ENCODE measurements around the gene HS2ST1. TPM values are rescaled to one million over a fixed set of nuclear protein-coding genes. Genes with fewer than 3 reads are reported as not detected.

HS2ST1 gene
- polyA plus RNA-seq, 2 of the 4 experiments (the other 2 are of a cell fraction) = 15.7 to 26.7 TPM

- no peak for DNase-seq (ENCODE audit: low read depth in 1 of 2, low spot score in 1 of 2)
- ChIA-PET CTCF (no interaction called here), POLR2A (no interaction called here)
- Histone ChIP-seq H3K4me3 (no peak overlapping the region), H3K4me1 (0 out of 3 replicates have a peak, but pooled peaks cover 3% of the 10 kb centered on the region), H3K27ac (no peak overlapping the region), H3K4me2 (no peak overlapping the region), H3K9me3 (no peaks in the 10 kb centered on the region)
- no peak for FAIRE-seq
- ATAC-seq = no peak
- TF ChIP-seq CEBPB (IDR thresholded peaks at IDR 0.05) = no peak
- TF ChIP-seq RNF2 (IDR thresholded peaks at IDR 0.05; ENCODE audit: borderline replicate concordance, low read depth) = no peak
- no peak for TF ChIP-seq MAX (IDR thresholded peaks at IDR 0.05)
- peak; percentile 80 for TF ChIP-seq MAFK (IDR thresholded peaks at IDR 0.05; ENCODE audit: partially characterized antibody)
- TF ChIP-seq PHF8 (IDR thresholded peaks at IDR 0.05; ENCODE audit: borderline replicate concordance, low read depth) = no peak
- TF ChIP-seq CHD2 (IDR thresholded peaks at IDR 0.05; ENCODE audit: low read length, partially characterized antibody) = no peak
- WGBS (ENCODE audit: missing lambda C conversion rate) = 96% methylated on average over 3 of the region's 3 CpGs
Observed at GRCh38 chr1:87092846-87093245, 178.4 kb downstream of the HS2ST1 start.

- FAIRE-seq (no peak), DNase-seq (ENCODE audit: low read depth in 1 of 2, low spot score in 1 of 2) (no peak), ATAC-seq (no peak)
- 0 out of 3 replicates have a peak, but pooled peaks cover 3% of the 10 kb centered on the region for H3K4me1 ChIP-seq
- ChIA-PET CTCF (no interaction called here), POLR2A (no interaction called here)
- H3K4me2 ChIP-seq = no peak overlapping the region
- 81% methylated on average over 4 of the region's 4 CpGs for WGBS (ENCODE audit: missing lambda C conversion rate)
- no peaks in the 10 kb centered on the region for H3K9me3 ChIP-seq
- TF ChIP-seq CTCF (IDR thresholded peaks at IDR 0.05) (no peak), CHD4 (IDR thresholded peaks at IDR 0.05; ENCODE audit: borderline replicate concordance) (no peak), FOSB (CRISPR knock-in tag; IDR thresholded peaks at IDR 0.05) (no peak), SMC3 (IDR thresholded peaks at IDR 0.05) (no peak), ESRRA (IDR thresholded peaks at IDR 0.05; ENCODE audit: borderline replicate concordance, low read length) (no peak), CBX8 (IDR thresholded peaks at IDR 0.05) (no peak), HMGXB4 (CRISPR knock-in tag; IDR thresholded peaks at IDR 0.05; ENCODE audit: borderline replicate concordance) (no peak), JUNB (IDR thresholded peaks at IDR 0.05) (no peak), MAFK (IDR thresholded peaks at IDR 0.05; ENCODE audit: partially characterized antibody) (no peak), CEBPB (IDR thresholded peaks at IDR 0.05) (no peak), POLR2A (IDR thresholded peaks at IDR 0.05; ENCODE audit: low read length) (no peak), MAZ (IDR thresholded peaks at IDR 0.05; ENCODE audit: borderline replicate concordance, low read depth, low read length) (no peak), POLR2AphosphoS2 (conservative IDR thresholded peaks at IDR 0.05; ENCODE audit: low read length) (no peak), EHF (CRISPR knock-in tag; IDR thresholded peaks at IDR 0.05) (no peak)
- no peak overlapping the region for H3K27ac ChIP-seq
- no peak overlapping the region for H3K4me3 ChIP-seq
Observed at GRCh38 chr1:87093286-87093685, 178.9 kb downstream of the HS2ST1 start.

- Histone ChIP-seq H3K27ac (no peak overlapping the region), H3K9me3 (no peaks in the 10 kb centered on the region), H3K4me2 (no peak overlapping the region), H3K4me3 (no peak overlapping the region), H3K4me1 (0 out of 3 replicates have a peak, but pooled peaks cover 3% of the 10 kb centered on the region)
- no peak for FAIRE-seq
- ChIA-PET POLR2A (no interaction called here), CTCF (interaction anchor here (1.4 to 2.0 kb wide), 2 partner anchors 10 to 260 kb away, joined by 4 to 6 read pairs; no protein-coding TSS in a partner anchor)
- no peak for ATAC-seq
- WGBS (ENCODE audit: missing lambda C conversion rate) = 97% methylated on average over 2 of the region's 2 CpGs
- DNase-seq (ENCODE audit: low read depth in 1 of 2, low spot score in 1 of 2) = no peak
- TF ChIP-seq CEBPB (IDR thresholded peaks at IDR 0.05) (peak in 1 of 2 experiments; percentile 38; a peak in 1 of 4 replicates), REST (IDR thresholded peaks at IDR 0.05) (no peak), RCOR1 (IDR thresholded peaks at IDR 0.05; ENCODE audit: low read depth, low read length) (no peak), FOSL2 (IDR thresholded peaks at IDR 0.05) (no peak), FOSL2 (CRISPR knock-in tag; IDR thresholded peaks at IDR 0.05) (no peak), HOXB13 (CRISPR knock-in tag; IDR thresholded peaks at IDR 0.05; ENCODE audit: low read depth) (no peak)
Observed at GRCh38 chr1:87094238-87094637, 179.8 kb downstream of the HS2ST1 start.
